Loucy (cell line): ENCODE data around the gene CNTN4.

ENCODE experiments used
- CTCF ChIP-seq: fragments of 200-600 bp; sonication (generic); conservative IDR thresholded peaks from 2 replicates; pipeline ENCODE4 v1.5.1; 2014; ENCODE audit warnings: mild to moderate bottlenecking, antibody characterized with exemption, low read length
- EZH2phosphoT487 ChIP-seq: fragments of 200-600 bp; IDR thresholded peaks from 2 replicates; pipeline ENCODE4 v1.6.1; 2018; ENCODE audit warnings: antibody characterized with exemption, mild to moderate bottlenecking, moderate library complexity, borderline replicate concordance

GRCh38 chr3:2454865-2455264 lies 356.2 kb downstream of the CNTN4 start:
- TF ChIP-seq CTCF (no peak), EZH2phosphoT487 (no peak)
